DND-41 (cell line): ENCODE data around the gene LAMC1.

Source experiments
- ATAC-seq: fragments of 200-7000 bp; cut with Tn5 transposase; 3 replicates; pipeline ENCODE4 v1.9.1; 2021; ENCODE audit warnings: low read depth; ENCODE audit not compliant: insufficient read depth
- DNase-seq: peaks from one replicate; pipeline ENCODE4 v3.0.0-alpha.2; 2020
- H2AFZ ChIP-seq: 2 replicates; pipeline ENCODE4 v1.6.0; 2012; ENCODE audit warnings: low read depth, low read length
- H3K27ac ChIP-seq: 2 replicates; pipeline ENCODE4 v1.5.1; 2012; ENCODE audit warnings: low read length, inconsistent platforms
- H3K27me3 ChIP-seq: fragments of 200-600 bp; sonication (generic); 2 replicates; pipeline ENCODE4 v1.6.0; 2012; ENCODE audit warnings: low read length, mild to moderate bottlenecking, inconsistent platforms; ENCODE audit not compliant: insufficient read depth, poor library complexity
- H3K36me3 ChIP-seq: 2 replicates; pipeline ENCODE4 v1.5.1; 2012; ENCODE audit warnings: low read length, inconsistent platforms; ENCODE audit not compliant: insufficient read depth
- H3K4me1 ChIP-seq: 2 replicates; pipeline ENCODE4 v1.5.1; 2012; ENCODE audit warnings: mild to moderate bottlenecking, low read length; ENCODE audit not compliant: insufficient read depth
- H3K4me2 ChIP-seq: 2 replicates; pipeline ENCODE4 v1.6.0; 2012; ENCODE audit warnings: mild to moderate bottlenecking, moderate library complexity, low read length, inconsistent platforms; ENCODE audit not compliant: insufficient read depth
- H3K4me3 ChIP-seq, 2 experiments: fragments of 200-600 bp in 1 of 2; shearing (Covaris generic) in 1 of 2; 2 replicates each; pipeline ENCODE4 v1.5.1; 2012 to 2016; ENCODE audit warnings: inconsistent platforms in 2 of 2, low read length in 2 of 2, mild to moderate bottlenecking in 2 of 2, low read depth in 1 of 2, moderate library complexity in 1 of 2
- H3K79me2 ChIP-seq: 2 replicates; pipeline ENCODE4 v1.6.0; 2012; ENCODE audit warnings: low read length, inconsistent platforms; ENCODE audit not compliant: insufficient read depth
- H3K9ac ChIP-seq: 2 replicates; pipeline ENCODE4 v1.6.0; 2012; ENCODE audit warnings: low read depth, mild to moderate bottlenecking, inconsistent platforms, low read length, moderate library complexity
- H3K9me3 ChIP-seq: 2 replicates; pipeline ENCODE4 v1.5.1; 2012; ENCODE audit warnings: low read length, moderate library complexity, mild to moderate bottlenecking, inconsistent platforms; ENCODE audit not compliant: insufficient read depth, severe bottlenecking
- H4K20me1 ChIP-seq: 2 replicates; pipeline ENCODE4 v1.6.0; 2012; ENCODE audit warnings: low read length; ENCODE audit not compliant: insufficient read depth
- CTCF ChIP-seq: IDR thresholded peaks from 2 replicates; pipeline ENCODE4 v1.5.1; 2012; ENCODE audit warnings: borderline replicate concordance, low read length, moderate library complexity, mild to moderate bottlenecking; ENCODE audit not compliant: poor library complexity, severe bottlenecking; ENCODE audit errors: extremely low read depth
- EZH2 ChIP-seq: IDR thresholded peaks from 3 replicates; pipeline ENCODE4 v1.6.1; 2012; ENCODE audit warnings: borderline replicate concordance, low read depth, mild to moderate bottlenecking, moderate library complexity, low read length, inconsistent platforms; ENCODE audit not compliant: severe bottlenecking

The LAMC1 gene

GRCh38 chr1:183024317-183025009 lies 1.2 kb downstream of the LAMC1 start:
- Histone ChIP-seq H2AFZ (no peak overlapping the region), H3K79me2 (no peaks in the 10 kb centered on the region), H4K20me1 (no peaks in the 10 kb centered on the region), H3K4me3 (no peak overlapping the region), H3K4me1 (no peaks in the 10 kb centered on the region), H3K9me3 (no peaks in the 10 kb centered on the region), H3K9ac (no peak overlapping the region), H3K27me3 (peaks cover 31% of the 10 kb centered on the region), H3K27ac (no peak overlapping the region), H3K4me2 (no peak overlapping the region), H3K36me3 (no peaks in the 10 kb centered on the region)
- DNase-seq (no peak), ATAC-seq (no peak)
- TF ChIP-seq EZH2 (no peak), CTCF (no peak)

GRCh38 chr1:183025010-183025337 lies 1.8 kb downstream of the LAMC1 start:
- H3K27ac ChIP-seq, result no peak overlapping the region
- H3K4me2 ChIP-seq, result no peak overlapping the region
- no peaks in the 10 kb centered on the region for H3K9me3 ChIP-seq
- DNase-seq (no peak), ATAC-seq (no peak)
- no peaks in the 10 kb centered on the region for H4K20me1 ChIP-seq
- no peak overlapping the region for H3K4me3 ChIP-seq
- H3K27me3 ChIP-seq, result peaks cover 36% of the 10 kb centered on the region
- no peaks in the 10 kb centered on the region for H3K36me3 ChIP-seq
- H3K79me2 ChIP-seq, result no peaks in the 10 kb centered on the region
- TF ChIP-seq EZH2, result no peak
- no peak for TF ChIP-seq CTCF
- H2AFZ ChIP-seq, result no peak overlapping the region
- no peaks in the 10 kb centered on the region for H3K4me1 ChIP-seq
- no peak overlapping the region for H3K9ac ChIP-seq

- peaks cover 40% of the 10 kb centered on the region for H3K27me3 ChIP-seq
- no peaks in the 10 kb centered on the region for H3K4me1 ChIP-seq
- H3K79me2 ChIP-seq, result no peaks in the 10 kb centered on the region
- no peak for DNase-seq
- H3K9me3 ChIP-seq, result no peaks in the 10 kb centered on the region
- H3K4me2 ChIP-seq, result no peak overlapping the region
- H3K36me3 ChIP-seq, result no peaks in the 10 kb centered on the region
- ATAC-seq, result no peak
- H3K27ac ChIP-seq, result no peak overlapping the region
- H3K9ac ChIP-seq, result no peak overlapping the region
- no peak overlapping the region for H3K4me3 ChIP-seq
- TF ChIP-seq CTCF (no peak), EZH2 (no peak)
- no peaks in the 10 kb centered on the region for H4K20me1 ChIP-seq
- H2AFZ ChIP-seq, result no peak overlapping the region
Observed at GRCh38 chr1:183025782-183026774, 2.9 kb downstream of the LAMC1 start.
